Keratinocyte (primary cell): ENCODE measurements around the gene INTS3. TPM values are rescaled to one million over a fixed set of nuclear protein-coding genes. Genes with fewer than 3 reads are reported as not detected.

Source experiments
- DNase-seq: peaks from one replicate; pipeline ENCODE4 v3.0.0-alpha.2; 2011; ENCODE audit warnings: low read depth, missing footprints, low spot score
- FAIRE-seq: peaks from 2 replicates; lab custom pipeline; 2011; peaks lifted over from hg19 to GRCh38; lab: Jason Lieb, UNC
- H2AFZ ChIP-seq: 2 replicates; pipeline ENCODE4 v1.6.0; 2012; ENCODE audit warnings: low read length, control low read depth, inconsistent platforms; ENCODE audit not compliant: control insufficient read depth
- H3K27ac ChIP-seq: 2 replicates; pipeline ENCODE4 v1.5.1; 2011; ENCODE audit warnings: low read length; ENCODE audit not compliant: control insufficient read depth, insufficient read depth
- H3K27me3 ChIP-seq: 3 replicates; pipeline ENCODE4 v1.6.0; 2011; ENCODE audit warnings: low read length; ENCODE audit not compliant: control insufficient read depth, insufficient read depth; ENCODE audit errors: extremely low read depth
- H3K36me3 ChIP-seq, 2 experiments: 2 replicates in 1 of 2; 3 replicates in 1 of 2; pipeline ENCODE4 v1.5.1; 2011; ENCODE audit warnings: low read length in 2 of 2, mild to moderate bottlenecking in 1 of 2; ENCODE audit not compliant: control insufficient read depth in 2 of 2, insufficient read depth in 2 of 2; ENCODE audit errors: extremely low read depth in 1 of 2
- H3K4me1 ChIP-seq: 3 replicates; pipeline ENCODE4 v1.5.1; 2011; ENCODE audit warnings: low read length; ENCODE audit not compliant: control insufficient read depth, insufficient read depth; ENCODE audit errors: extremely low read depth
- H3K4me2 ChIP-seq: 3 replicates; pipeline ENCODE4 v1.6.0; 2011; ENCODE audit warnings: low read depth, low read length; ENCODE audit not compliant: control insufficient read depth, insufficient read depth; ENCODE audit errors: extremely low read depth
- H3K4me3 ChIP-seq, 3 experiments: fragments of 200-600 bp in 1 of 3; sonication (generic) in 1 of 3; 2 replicates in 2 of 3; 3 replicates in 1 of 3; pipeline ENCODE4 v1.5.1; 2011 to 2016; ENCODE audit warnings: low read length in 3 of 3, mild to moderate bottlenecking in 3 of 3, control low read depth in 2 of 3, inconsistent platforms in 1 of 3, low read depth in 1 of 3, mixed read lengths in 1 of 3, mixed run types in 1 of 3, moderate library complexity in 1 of 3; ENCODE audit not compliant: control insufficient read depth in 2 of 3, insufficient read depth in 2 of 3; ENCODE audit errors: extremely low read depth in 1 of 3
- H3K79me2 ChIP-seq: 2 replicates; pipeline ENCODE4 v1.6.0; 2012; ENCODE audit warnings: low read length; ENCODE audit not compliant: control insufficient read depth, insufficient read depth
- H3K9ac ChIP-seq: 3 replicates; pipeline ENCODE4 v1.6.0; 2011; ENCODE audit warnings: low read length; ENCODE audit not compliant: control insufficient read depth, insufficient read depth; ENCODE audit errors: extremely low read depth
- H3K9me1 ChIP-seq: 3 replicates; pipeline ENCODE4 v1.6.0; 2011; ENCODE audit warnings: low read length; ENCODE audit not compliant: control insufficient read depth, insufficient read depth; ENCODE audit errors: extremely low read depth
- H3K9me3 ChIP-seq: 2 replicates; pipeline ENCODE4 v1.5.1; 2012; ENCODE audit warnings: low read depth, low read length; ENCODE audit not compliant: control insufficient read depth
- H4K20me1 ChIP-seq: 3 replicates; pipeline ENCODE4 v1.6.0; 2011; ENCODE audit warnings: low read length; ENCODE audit not compliant: control insufficient read depth, insufficient read depth; ENCODE audit errors: extremely low read depth
- CTCF ChIP-seq, 3 experiments: IDR thresholded peaks in 1 of 3; conservative IDR thresholded peaks in 1 of 3; optimal IDR thresholded peaks in 1 of 3; 2 replicates in 2 of 3; 3 replicates in 1 of 3; pipeline versions ENCODE3 to v1.5.1; 2011; ENCODE audit warnings: low read length in 3 of 3, mild to moderate bottlenecking in 3 of 3, moderate library complexity in 2 of 3, control low read depth in 1 of 3, inconsistent platforms in 1 of 3; ENCODE audit not compliant: insufficient read depth in 2 of 3; ENCODE audit errors: extremely low read depth in 1 of 3
- EZH2 ChIP-seq: IDR thresholded peaks from one replicate; pipeline ENCODE4 v1.6.1; 2012; ENCODE audit warnings: inconsistent platforms, mild to moderate bottlenecking, low read length, moderate library complexity
- dilution Hi-C: fragments of 300-500 bp; cut with MboI; formaldehyde crosslinking; loops from one replicate; pipeline ENCODE4 v1.7.0; 2020; ENCODE audit warnings: low sequenced_read_pairs; ENCODE audit not compliant: extremely low pct_ligation_motif_present
- polyA plus RNA-seq, 5 experiments: library from polyadenylated mRNA; depleted of rRNA in 3 of 5; stranded (reverse) in 3 of 5; stranded (forward) in 1 of 5; unstranded in 1 of 5; fragments of >200 nt; gene quantifications; 1 replicate in 1 of 5; 2 replicates in 3 of 5; 3 replicates in 1 of 5; pipeline versions ENCODE4 v1.2.1 to v1.2.3, GENCODE V29; 2011 to 2012; ENCODE audit warnings: missing spikeins in 2 of 5, low read depth in 1 of 5, low replicate concordance in 1 of 5

The INTS3 gene
- polyA plus RNA-seq, 1 donor (not counting 4 experiments of a cell fraction or from before 2014, with no cell fraction given): 24.6 TPM

GRCh38 chr1:153684892-153685291 is 43.0 kb upstream of the INTS3 start:
- dilution Hi-C loops: loop anchor here (10.0 kb wide), 1 partner anchor 60 kb away; no protein-coding TSS in a partner anchor
- Histone ChIP-seq H3K4me2 (no peak overlapping the region), H3K27ac (no peak overlapping the region), H4K20me1 (no peaks in the 10 kb centered on the region), H3K4me1 (peaks cover 2% of the 10 kb centered on the region), H2AFZ (no peak overlapping the region), H3K9ac (no peak overlapping the region), H3K4me3 (no peak overlapping the region), H3K79me2 (no peaks in the 10 kb centered on the region), H3K9me3 (no peaks in the 10 kb centered on the region), H3K27me3 (peaks cover 31% of the 10 kb centered on the region), H3K9me1 (no peaks in the 10 kb centered on the region), H3K36me3 (no peaks in the 10 kb centered on the region)
- DNase-seq: no peak
- TF ChIP-seq EZH2: no peak
- TF ChIP-seq CTCF (optimal IDR thresholded peaks at IDR 0.05 in 1 of 3, IDR thresholded peaks at IDR 0.05 in 1 of 3, conservative IDR thresholded peaks at IDR 0.05 in 1 of 3; ENCODE audit: extremely low read depth in 1 of 3, insufficient read depth in 2 of 3, low read length in 3 of 3): no peak
- FAIRE-seq: no peak

- dilution Hi-C loops: loop anchor here (10.0 kb wide), 1 partner anchor 59 kb away; no protein-coding TSS in a partner anchor
- Histone ChIP-seq H3K4me1 (peaks cover 2% of the 10 kb centered on the region), H3K27ac (no peak overlapping the region), H3K9ac (no peak overlapping the region), H3K4me2 (no peak overlapping the region), H3K9me3 (no peaks in the 10 kb centered on the region), H3K4me3 (no peak overlapping the region), H3K79me2 (no peaks in the 10 kb centered on the region), H2AFZ (no peak overlapping the region), H3K36me3 (no peaks in the 10 kb centered on the region), H3K9me1 (no peaks in the 10 kb centered on the region), H4K20me1 (no peaks in the 10 kb centered on the region), H3K27me3 (peaks cover 23% of the 10 kb centered on the region)
- DNase-seq: no peak
- FAIRE-seq: no peak
- TF ChIP-seq EZH2: no peak
- no peak for TF ChIP-seq CTCF (optimal IDR thresholded peaks at IDR 0.05 in 1 of 3, IDR thresholded peaks at IDR 0.05 in 1 of 3, conservative IDR thresholded peaks at IDR 0.05 in 1 of 3; ENCODE audit: extremely low read depth in 1 of 3, insufficient read depth in 2 of 3, low read length in 3 of 3)
These were observed 42.1 kb upstream of the INTS3 start for GRCh38 chr1:153685544-153686340.
